Lung (tissue), 12 donors: ENCODE measurements around the gene ZPBP2. TPM values are rescaled to one million over a fixed set of nuclear protein-coding genes. Genes with fewer than 3 reads are reported as not detected.

Experiments
- ATAC-seq: fragments of 200-7000 bp; cut with Tn5 transposase; one replicate; pipeline ENCODE4 v1.9.1; 2020; ENCODE audit warnings: moderate number of reproducible peaks; ENCODE audit not compliant: insufficient read depth, low FRiP score
- DNase-seq, 3 donors: peaks; one replicate each; pipeline ENCODE4 v3.0.0-alpha.2; 2013 to 2017
- H3K27ac ChIP-seq, 2 donors: one replicate each; pipeline ENCODE4 v1.5.1; 2013; ENCODE audit warnings: mild to moderate bottlenecking in 2 of 2, moderate library complexity in 2 of 2, control low read depth in 1 of 2, inconsistent platforms in 1 of 2, low read depth in 1 of 2, low read length in 1 of 2
- H3K27me3 ChIP-seq, 3 donors: one replicate each; pipeline ENCODE4 v1.5.1; 2013; ENCODE audit warnings: low read length in 2 of 3; ENCODE audit not compliant: control insufficient read depth in 3 of 3, insufficient read depth in 3 of 3
- H3K36me3 ChIP-seq, 4 donors: one replicate each; pipeline ENCODE4 v1.5.1; 2013; ENCODE audit warnings: low read length in 4 of 4, mild to moderate bottlenecking in 1 of 4, moderate library complexity in 1 of 4; ENCODE audit not compliant: control insufficient read depth in 4 of 4, insufficient read depth in 4 of 4
- H3K4me1 ChIP-seq, 5 donors: one replicate each; pipeline ENCODE4 v1.5.1; 2013; ENCODE audit warnings: low read length in 5 of 5, mild to moderate bottlenecking in 2 of 5, moderate library complexity in 1 of 5; ENCODE audit not compliant: control insufficient read depth in 5 of 5, insufficient read depth in 5 of 5
- H3K4me3 ChIP-seq: one replicate; pipeline ENCODE4 v1.5.1; 2013; ENCODE audit warnings: mild to moderate bottlenecking, control low read depth, moderate library complexity
- H3K9ac ChIP-seq, 2 donors: one replicate each; pipeline ENCODE4 v1.5.1; 2013; ENCODE audit warnings: low read length in 2 of 2, control low read depth in 1 of 2; ENCODE audit not compliant: insufficient read depth in 1 of 2
- H3K9me3 ChIP-seq, 4 donors: one replicate each; pipeline ENCODE4 v1.5.1; 2013; ENCODE audit warnings: low read length in 3 of 4, mild to moderate bottlenecking in 1 of 4, moderate library complexity in 1 of 4; ENCODE audit not compliant: control insufficient read depth in 4 of 4, insufficient read depth in 3 of 4
- CTCF ChIP-seq: IDR thresholded peaks from 2 replicates; pipeline ENCODE4 v1.5.1; 2012; ENCODE audit warnings: mild to moderate bottlenecking; ENCODE audit errors: control extremely low read depth, extremely low read depth
- WGBS, 2 donors: extraction: QIAGEN DNeasy Blood & Tissue Kit; methylation state at CpG; one replicate each; pipeline ENCODE4 v1.1.7; 2013; 5-methylcytosine and 5-hydroxymethylcytosine counted together
- polyA plus RNA-seq, 2 donors: library from polyadenylated mRNA; stranded (reverse); fragments of 200-250 nt; gene quantifications; one replicate each; pipeline ENCODE4 v1.2.1, GENCODE V29; 2013
- total RNA-seq, 2 donors: library from RNA; depleted of rRNA in 1 of 2; stranded (reverse); fragments of >200 nt in 1 of 2; gene quantifications; one replicate each; pipeline ENCODE4 v1.2.1, GENCODE V29; 2014 to 2021
- donor health status: control.
- donor health status: control.
- donor health status: Bipolar disorder and iron deficiency.
- donor health status: healthy.
- donor health status: DM: yes; HTN: yes; CAD: no.

Gene ZPBP2
- total and polyA plus RNA-seq, 4 donors, result not detected

- H3K27ac ChIP-seq, result no peak overlapping the region
- no peaks in the 10 kb centered on the region for H3K36me3 ChIP-seq
- no peak for ATAC-seq
- no peak overlapping the region for H3K4me3 ChIP-seq
- no peak for TF ChIP-seq CTCF
- WGBS, 2 donors, result 96% methylated on average over 17 of the region's 17 CpGs
- no peaks in the 10 kb centered on the region for H3K4me1 ChIP-seq
- H3K9ac ChIP-seq, result no peak overlapping the region
- H3K9me3 ChIP-seq, result peaks cover 0 to 5% (median 2%) of the 10 kb centered on the region in 4 donors
- no peaks in the 10 kb centered on the region for H3K27me3 ChIP-seq
- DNase-seq, result no peak
Measured at GRCh38 chr17:39835038-39835786, 32.8 kb upstream of the ZPBP2 start.

- Histone ChIP-seq H3K27me3 (no peaks in the 10 kb centered on the region), H3K9ac (no peak overlapping the region), H3K4me3 (no peak overlapping the region), H3K36me3 (no peaks in the 10 kb centered on the region), H3K27ac (no peak overlapping the region), H3K4me1 (peaks cover 0 to 2% (median 0%) of the 10 kb centered on the region in 5 donors), H3K9me3 (peaks cover 0 to 5% (median 2%) of the 10 kb centered on the region in 4 donors)
- DNase-seq (no peak), ATAC-seq (no peak)
- WGBS, 2 donors, result 89 to 91% methylated on average over 6 of the region's 6 CpGs
- TF ChIP-seq CTCF, result no peak
Measured at GRCh38 chr17:39836117-39836516, 31.9 kb upstream of the ZPBP2 start.

- 81 to 85% methylated on average over 1 of the region's 1 CpG for WGBS, 2 donors
- Histone ChIP-seq H3K36me3 (no peaks in the 10 kb centered on the region), H3K9me3 (peaks cover 0 to 5% (median 2%) of the 10 kb centered on the region in 4 donors), H3K4me3 (no peak overlapping the region), H3K9ac (no peak overlapping the region), H3K27me3 (no peaks in the 10 kb centered on the region), H3K4me1 (peaks cover 0 to 4% (median 0%) of the 10 kb centered on the region in 5 donors), H3K27ac (no peak overlapping the region)
- no peak for DNase-seq
- TF ChIP-seq CTCF, result no peak
- no peak for ATAC-seq
Measured at GRCh38 chr17:39838057-39838456, 29.9 kb upstream of the ZPBP2 start.
